K562 (cell line): ENCODE results near the gene FKBP15. TPM values are rescaled to one million over a fixed set of nuclear protein-coding genes. Genes with fewer than 3 reads are reported as not detected.

ENCODE experiments used
- ATAC-seq: fragments of 200-7000 bp; cut with Tn5 transposase; 3 replicates; pipeline ENCODE4 v1.9.1; 2020; ENCODE audit warnings: moderate library complexity
- BruUV-seq: library from RNA; stranded (reverse); fragments of 400-500 nt; replicated peaks from 2 replicates; lab custom pipeline; 2021; lab: Mats Ljungman, UMichigan
- CTCF ChIA-PET: fragments of 300-600 bp; formaldehyde crosslinking; extraction: SDS; loops from one replicate; lab custom pipeline; 2021; ENCODE audit warnings: low intra/inter-chr PET ratio; lab: Yijun Ruan, JAX
- POLR2A ChIA-PET: fragments of 300-600, 350-650 bp; sonication (Branson Sonifier 250); formaldehyde crosslinking; extraction: SDS; loops from one replicate; lab custom pipeline; 2021; ENCODE audit warnings: antibody characterized with exemption, inconsistent platforms; lab: Yijun Ruan, JAX
- DNase-seq, 4 experiments: peaks; one replicate each; pipeline versions ENCODE4 v3.0.0 to v3.0.0-alpha.2; 2011 to 2018; ENCODE audit warnings: low spot score in 3 of 4, mixed read lengths in 3 of 4; ENCODE audit errors: extremely low read depth in 1 of 4
- FAIRE-seq: peaks from 2 replicates; lab custom pipeline; 2011; peaks lifted over from hg19 to GRCh38; lab: Jason Lieb, UNC
- H2AFZ ChIP-seq: 2 replicates; pipeline ENCODE4 v1.6.0; 2011; ENCODE audit warnings: low read depth, low read length, control low read depth, inconsistent platforms
- H3K27ac ChIP-seq: fragments of 200-600 bp; 3 replicates; pipeline ENCODE4 v1.8.0; 2011; ENCODE audit warnings: low read depth, mild to moderate bottlenecking, control low read depth, inconsistent platforms, low read length, moderate library complexity, mixed read lengths; ENCODE audit errors: extremely low read depth
- H3K27me3 ChIP-seq, 2 experiments: fragments of 300-600 bp in 1 of 2; 2 replicates in 1 of 2; 3 replicates in 1 of 2; pipeline versions ENCODE4 v1.6.0 to v1.8.0; 2011; ENCODE audit warnings: inconsistent platforms in 2 of 2, low read length in 2 of 2, mild to moderate bottlenecking in 1 of 2, mixed read lengths in 1 of 2, moderate library complexity in 1 of 2; ENCODE audit not compliant: control insufficient read depth in 2 of 2, insufficient read depth in 2 of 2
- H3K36me3 ChIP-seq: fragments of 300-600 bp; 3 replicates; pipeline ENCODE4 v1.8.0; 2011; ENCODE audit warnings: mild to moderate bottlenecking, low read length, inconsistent platforms; ENCODE audit not compliant: control insufficient read depth, insufficient read depth
- H3K4me1 ChIP-seq, 2 experiments: fragments of 200-600 bp in 1 of 2; replicated peaks in 1 of 2; 2 replicates in 1 of 2; 3 replicates in 1 of 2; pipeline versions ENCODE4 v1.5.1 to v1.8.0; 2011; ENCODE audit warnings: inconsistent platforms in 2 of 2, low read length in 2 of 2, mild to moderate bottlenecking in 1 of 2, mixed read lengths in 1 of 2, moderate library complexity in 1 of 2; ENCODE audit not compliant: control insufficient read depth in 2 of 2, insufficient read depth in 2 of 2
- H3K4me2 ChIP-seq: 2 replicates; pipeline ENCODE4 v1.6.1; 2011; ENCODE audit warnings: low read length, control low read depth, inconsistent platforms, mixed read lengths; ENCODE audit not compliant: insufficient read depth
- H3K4me3 ChIP-seq: fragments of 200-600 bp; sonication (generic), shearing (Covaris generic); 2 replicates; pipeline ENCODE4 v1.5.1; 2016; ENCODE audit warnings: control low read depth, inconsistent platforms
- H3K79me2 ChIP-seq: fragments of 200-600 bp; 3 replicates; pipeline ENCODE4 v1.8.0; 2011; ENCODE audit warnings: low read length, inconsistent platforms; ENCODE audit not compliant: control insufficient read depth, insufficient read depth
- H3K9ac ChIP-seq, 2 experiments: 2 replicates each; pipeline versions ENCODE4 v1.6.0 to v1.6.1; 2011; ENCODE audit warnings: low read depth in 2 of 2, low read length in 2 of 2, control low read depth in 1 of 2, inconsistent platforms in 1 of 2, mild to moderate bottlenecking in 1 of 2, mixed read lengths in 1 of 2; ENCODE audit not compliant: insufficient read depth in 1 of 2
- H3K9me1 ChIP-seq: one replicate; pipeline ENCODE4 v1.6.0; 2011; ENCODE audit warnings: inconsistent platforms, mild to moderate bottlenecking, low read length, moderate library complexity; ENCODE audit not compliant: control insufficient read depth, insufficient read depth
- H3K9me3 ChIP-seq: replicated peaks from 2 replicates; pipeline ENCODE4 v1.5.1; 2011; ENCODE audit warnings: low read depth, low read length, inconsistent platforms; ENCODE audit not compliant: control insufficient read depth, insufficient read depth
- H4K20me1 ChIP-seq: replicated peaks from 2 replicates; pipeline ENCODE4 v1.6.1; 2011; ENCODE audit warnings: low read length, inconsistent platforms, mixed read lengths; ENCODE audit not compliant: control insufficient read depth, insufficient read depth
- ARNT ChIP-seq, 2 experiments: fragments of 450-650 bp; IDR thresholded peaks; 2 replicates each; pipeline ENCODE4 v1.6.1; 2016; ENCODE audit warnings: mild to moderate bottlenecking in 1 of 2
- ETS2 ChIP-seq: IDR thresholded peaks from 2 replicates; pipeline ENCODE4 v1.6.1; 2016; ENCODE audit warnings: borderline replicate concordance, missing genetic modification characterization, mild to moderate bottlenecking, moderate library complexity, missing compliant biosample characterization; ENCODE audit not compliant: poor library complexity, severe bottlenecking
- GABPA ChIP-seq: fragments of 200-800 bp; sonication (Bioruptor generic); conservative IDR thresholded peaks from 2 replicates; pipeline ENCODE4 v1.6.1; 2016; ENCODE audit warnings: low read depth, missing genetic modification characterization, missing compliant biosample characterization
- MAFF ChIP-seq: IDR thresholded peaks from 2 replicates; pipeline ENCODE4 v1.6.1; 2012; ENCODE audit warnings: low read length, improper control_type of control experiment
- PHF21A ChIP-seq: fragments of 450-650 bp; IDR thresholded peaks from 2 replicates; pipeline ENCODE4 v1.6.1; 2017; ENCODE audit warnings: low read depth, borderline replicate concordance
- RFX5 ChIP-seq: IDR thresholded peaks from 2 replicates; pipeline ENCODE4 v1.6.1; 2011; ENCODE audit warnings: low read depth, mild to moderate bottlenecking, improper control_type of control experiment, low read length
- THAP12 ChIP-seq: fragments of 250-450 bp; sonication (Bioruptor Pico); IDR thresholded peaks from 2 replicates; pipeline ENCODE4 v1.9.0; 2021; ENCODE audit warnings: mild to moderate bottlenecking, inconsistent platforms
- ZNF121 ChIP-seq: sonication (generic); formaldehyde crosslinking; conservative IDR thresholded peaks from 2 replicates; pipeline ENCODE4 v1.8.0; 2022; ENCODE audit warnings: missing genetic modification reagents
- WGBS: fragments of 100-300 bp; shearing (Covaris generic); methylation state at CpG from one replicate; pipeline ENCODE4 v1.1.6; 2016; ENCODE audit warnings: low coverage, mixed read lengths; ENCODE audit not compliant: insufficient coverage; ENCODE audit errors: missing lambda C conversion rate; 5-methylcytosine and 5-hydroxymethylcytosine counted together
- in situ Hi-C: fragments of 300-500 bp; cut with MboI; formaldehyde crosslinking; loops from 4 replicates; pipeline ENCODE4 v1.15.0; 2018; ENCODE audit warnings: inconsistent platforms, mixed read lengths
- intact Hi-C: fragments of 100-400 bp; cut with micrococcal nuclease; formaldehyde crosslinking; loops from 2 replicates; pipeline ENCODE4 v1.14.2; 2022
- polyA plus RNA-seq, 8 experiments: library from polyadenylated mRNA; depleted of rRNA in 4 of 8; stranded (reverse) in 5 of 8; unstranded in 3 of 8; fragments of >200 nt; fragmentation: Nextera tagmentation in 2 of 8; fragmentation: Illumina TruSeq in 1 of 8; extraction: Ambion mirVana in 2 of 8; extraction: Trizol in 1 of 8; gene quantifications; 2 replicates each; pipeline versions ENCODE4 v1.2.1 to v1.2.3, GENCODE V29; 2011 to 2014; ENCODE audit warnings: inconsistent platforms in 1 of 8, missing spikeins in 1 of 8
- total RNA-seq, 7 experiments: library from RNA; depleted of rRNA in 6 of 7; stranded (reverse); fragments of >200 nt in 6 of 7; fragmentation: Illumina TruSeq in 2 of 7; extraction: Trizol in 2 of 7; gene quantifications; 2 replicates each; pipeline versions ENCODE4 v1.2.1 to v1.2.3, GENCODE V29; 2011 to 2021; ENCODE audit warnings: low replicate concordance in 1 of 7
- TF ChIP-seq, protein P1 (sequence below), 2 experiments: fragments of 150-350 bp in 1 of 2; IDR thresholded peaks; 2 replicates each; pipeline ENCODE4 v1.6.1; 2012 to 2016; ENCODE audit warnings: low read depth in 2 of 2, low read length in 2 of 2, mild to moderate bottlenecking in 1 of 2, moderate library complexity in 1 of 2
- TF ChIP-seq, protein P2 (sequence below): sonication (generic); formaldehyde crosslinking; IDR thresholded peaks from 2 replicates; pipeline ENCODE4 v1.8.0; 2022; ENCODE audit warnings: mild to moderate bottlenecking, missing genetic modification reagents

FKBP15 gene
- total and polyA plus RNA-seq, 9 of the 15 experiments (the other 6 are each of a cell fraction or from before 2014, with no cell fraction given) = 8.7 to 38.0 (median 18.9) TPM

- TF ChIP-seq ARNT (IDR thresholded peaks at IDR 0.05) (no peak), ZNF121 (CRISPR knock-in tag) (no peak)
Measured at GRCh38 chr9:113131689-113132151, 89.4 kb downstream of the FKBP15 start (continued).

DNA sequence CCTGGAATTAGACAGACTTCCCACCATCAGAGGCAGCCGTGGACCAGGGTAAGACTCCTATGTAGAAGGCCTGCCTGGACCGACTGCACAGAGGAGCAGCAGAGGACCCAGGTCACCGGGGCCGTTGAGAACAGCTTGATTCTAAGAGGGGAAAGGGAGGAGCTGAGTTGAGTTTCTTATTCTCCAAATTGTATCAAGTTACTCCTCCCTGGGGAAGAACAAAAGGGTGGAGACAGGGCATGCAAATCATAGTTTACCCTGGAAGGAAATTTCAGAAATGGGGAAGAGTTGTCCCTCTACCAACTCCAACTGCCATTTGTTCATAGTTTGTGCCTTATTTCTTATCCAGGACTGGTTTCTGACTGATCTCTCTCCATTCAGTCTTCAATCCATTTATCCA is 91.2 kb downstream of the FKBP15 start:
- DNase-seq (no peak), ATAC-seq (no peak), FAIRE-seq (no peak)
- in situ Hi-C loops = no loop called here
- H4K20me1 ChIP-seq = no peaks in the 10 kb centered on the region; the same call in 1 of the 2 replicates
- H3K4me2 ChIP-seq = no peak overlapping the region
- peaks cover under 1 to 8% of the 10 kb centered on the region in 2 experiments; a peak in 3 of 5 replicates for H3K27me3 ChIP-seq
- H3K9me3 ChIP-seq = no peaks in the 10 kb centered on the region
- peaks cover 3% of the 10 kb centered on the region for H3K9me1 ChIP-seq
- ChIA-PET POLR2A (no interaction called here), CTCF (no interaction called here)
- BruUV-seq = no TSS peak
- no peaks in the 10 kb centered on the region for H3K36me3 ChIP-seq
- H2AFZ ChIP-seq = no peak overlapping the region
- no peak overlapping the region for H3K9ac ChIP-seq
- H3K4me3 ChIP-seq = no peak overlapping the region
- H3K27ac ChIP-seq = no peak overlapping the region
- H3K4me1 ChIP-seq = no peaks in the 10 kb centered on the region
- H3K79me2 ChIP-seq = no peaks in the 10 kb centered on the region
- intact Hi-C loops = no loop called here
- 2% methylated on average over 4 of the region's 4 CpGs for WGBS
- TF ChIP-seq RFX5 (no peak), GABPA (tag) (no peak), THAP12 (no peak), PHF21A (no peak), MAFF (no peak), ETS2 (tag) (no peak)
- TF ChIP-seq, protein P1, sequence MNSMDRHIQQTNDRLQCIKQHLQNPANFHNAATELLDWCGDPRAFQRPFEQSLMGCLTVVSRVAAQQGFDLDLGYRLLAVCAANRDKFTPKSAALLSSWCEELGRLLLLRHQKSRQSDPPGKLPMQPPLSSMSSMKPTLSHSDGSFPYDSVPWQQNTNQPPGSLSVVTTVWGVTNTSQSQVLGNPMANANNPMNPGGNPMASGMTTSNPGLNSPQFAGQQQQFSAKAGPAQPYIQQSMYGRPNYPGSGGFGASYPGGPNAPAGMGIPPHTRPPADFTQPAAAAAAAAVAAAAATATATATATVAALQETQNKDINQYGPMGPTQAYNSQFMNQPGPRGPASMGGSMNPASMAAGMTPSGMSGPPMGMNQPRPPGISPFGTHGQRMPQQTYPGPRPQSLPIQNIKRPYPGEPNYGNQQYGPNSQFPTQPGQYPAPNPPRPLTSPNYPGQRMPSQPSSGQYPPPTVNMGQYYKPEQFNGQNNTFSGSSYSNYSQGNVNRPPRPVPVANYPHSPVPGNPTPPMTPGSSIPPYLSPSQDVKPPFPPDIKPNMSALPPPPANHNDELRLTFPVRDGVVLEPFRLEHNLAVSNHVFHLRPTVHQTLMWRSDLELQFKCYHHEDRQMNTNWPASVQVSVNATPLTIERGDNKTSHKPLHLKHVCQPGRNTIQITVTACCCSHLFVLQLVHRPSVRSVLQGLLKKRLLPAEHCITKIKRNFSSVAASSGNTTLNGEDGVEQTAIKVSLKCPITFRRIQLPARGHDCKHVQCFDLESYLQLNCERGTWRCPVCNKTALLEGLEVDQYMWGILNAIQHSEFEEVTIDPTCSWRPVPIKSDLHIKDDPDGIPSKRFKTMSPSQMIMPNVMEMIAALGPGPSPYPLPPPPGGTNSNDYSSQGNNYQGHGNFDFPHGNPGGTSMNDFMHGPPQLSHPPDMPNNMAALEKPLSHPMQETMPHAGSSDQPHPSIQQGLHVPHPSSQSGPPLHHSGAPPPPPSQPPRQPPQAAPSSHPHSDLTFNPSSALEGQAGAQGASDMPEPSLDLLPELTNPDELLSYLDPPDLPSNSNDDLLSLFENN (IDR thresholded peaks at IDR 0.05; ENCODE audit: low read depth in 2 of 2, low read length in 2 of 2) = no peak
- TF ChIP-seq, protein P2, sequence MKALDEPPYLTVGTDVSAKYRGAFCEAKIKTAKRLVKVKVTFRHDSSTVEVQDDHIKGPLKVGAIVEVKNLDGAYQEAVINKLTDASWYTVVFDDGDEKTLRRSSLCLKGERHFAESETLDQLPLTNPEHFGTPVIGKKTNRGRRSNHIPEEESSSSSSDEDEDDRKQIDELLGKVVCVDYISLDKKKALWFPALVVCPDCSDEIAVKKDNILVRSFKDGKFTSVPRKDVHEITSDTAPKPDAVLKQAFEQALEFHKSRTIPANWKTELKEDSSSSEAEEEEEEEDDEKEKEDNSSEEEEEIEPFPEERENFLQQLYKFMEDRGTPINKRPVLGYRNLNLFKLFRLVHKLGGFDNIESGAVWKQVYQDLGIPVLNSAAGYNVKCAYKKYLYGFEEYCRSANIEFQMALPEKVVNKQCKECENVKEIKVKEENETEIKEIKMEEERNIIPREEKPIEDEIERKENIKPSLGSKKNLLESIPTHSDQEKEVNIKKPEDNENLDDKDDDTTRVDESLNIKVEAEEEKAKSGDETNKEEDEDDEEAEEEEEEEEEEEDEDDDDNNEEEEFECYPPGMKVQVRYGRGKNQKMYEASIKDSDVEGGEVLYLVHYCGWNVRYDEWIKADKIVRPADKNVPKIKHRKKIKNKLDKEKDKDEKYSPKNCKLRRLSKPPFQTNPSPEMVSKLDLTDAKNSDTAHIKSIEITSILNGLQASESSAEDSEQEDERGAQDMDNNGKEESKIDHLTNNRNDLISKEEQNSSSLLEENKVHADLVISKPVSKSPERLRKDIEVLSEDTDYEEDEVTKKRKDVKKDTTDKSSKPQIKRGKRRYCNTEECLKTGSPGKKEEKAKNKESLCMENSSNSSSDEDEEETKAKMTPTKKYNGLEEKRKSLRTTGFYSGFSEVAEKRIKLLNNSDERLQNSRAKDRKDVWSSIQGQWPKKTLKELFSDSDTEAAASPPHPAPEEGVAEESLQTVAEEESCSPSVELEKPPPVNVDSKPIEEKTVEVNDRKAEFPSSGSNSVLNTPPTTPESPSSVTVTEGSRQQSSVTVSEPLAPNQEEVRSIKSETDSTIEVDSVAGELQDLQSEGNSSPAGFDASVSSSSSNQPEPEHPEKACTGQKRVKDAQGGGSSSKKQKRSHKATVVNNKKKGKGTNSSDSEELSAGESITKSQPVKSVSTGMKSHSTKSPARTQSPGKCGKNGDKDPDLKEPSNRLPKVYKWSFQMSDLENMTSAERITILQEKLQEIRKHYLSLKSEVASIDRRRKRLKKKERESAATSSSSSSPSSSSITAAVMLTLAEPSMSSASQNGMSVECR = no peak
